Aorta (tissue), 5 donors: Measurements from ENCODE around the gene NOTCH1. TPM values are rescaled to one million over a fixed set of nuclear protein-coding genes. Genes with fewer than 3 reads are reported as not detected.

ENCODE experiments used
- ATAC-seq: fragments of 200-7000 bp; cut with Tn5 transposase; one replicate; pipeline ENCODE4 v1.9.1; 2022; ENCODE audit warnings: moderate library complexity; ENCODE audit not compliant: low FRiP score
- DNase-seq, 2 donors: peaks; one replicate each; pipeline ENCODE4 v3.0.0-alpha.2; 2020
- H3K27ac ChIP-seq, 2 donors: one replicate each; pipeline ENCODE4 v1.5.1; 2013; ENCODE audit warnings: low read length in 2 of 2, mild to moderate bottlenecking in 2 of 2, moderate library complexity in 2 of 2, control low read depth in 1 of 2, inconsistent platforms in 1 of 2, low read depth in 1 of 2
- H3K27me3 ChIP-seq, 2 donors: one replicate each; pipeline ENCODE4 v1.6.1; 2013; ENCODE audit warnings: control low read depth in 1 of 2, low read length in 1 of 2, mild to moderate bottlenecking in 1 of 2, moderate library complexity in 1 of 2; ENCODE audit not compliant: insufficient read depth in 2 of 2, control insufficient read depth in 1 of 2
- H3K36me3 ChIP-seq, 2 donors: one replicate each; pipeline ENCODE4 v1.6.1; 2013; ENCODE audit warnings: control low read depth in 1 of 2, low read length in 1 of 2, mild to moderate bottlenecking in 1 of 2; ENCODE audit not compliant: insufficient read depth in 2 of 2, control insufficient read depth in 1 of 2
- H3K4me1 ChIP-seq, 2 donors: one replicate each; pipeline ENCODE4 v1.6.1; 2013; ENCODE audit warnings: low read length in 2 of 2, control low read depth in 1 of 2, mild to moderate bottlenecking in 1 of 2, moderate library complexity in 1 of 2; ENCODE audit not compliant: insufficient read depth in 2 of 2, control insufficient read depth in 1 of 2
- H3K4me3 ChIP-seq, 2 donors: one replicate each; pipeline ENCODE4 v1.5.1; 2013; ENCODE audit warnings: low read length in 2 of 2, control low read depth in 1 of 2, mild to moderate bottlenecking in 1 of 2
- H3K9me3 ChIP-seq: one replicate; pipeline ENCODE4 v1.6.1; 2013; ENCODE audit warnings: mild to moderate bottlenecking, low read length; ENCODE audit not compliant: control insufficient read depth
- WGBS, 2 donors: extraction: QIAGEN DNeasy Blood & Tissue Kit; methylation state at CpG; one replicate each; pipeline ENCODE4 v1.1.7; 2013; 5-methylcytosine and 5-hydroxymethylcytosine counted together
- intact Hi-C, 2 donors: fragments of 100-400 bp; cut with DNase I; formaldehyde crosslinking; loops; one replicate each; pipeline versions ENCODE4 v1.14.2 to v1.15.0; 2022
- polyA plus RNA-seq, 2 donors: library from polyadenylated mRNA; stranded (reverse); fragments of 200-250 nt; gene quantifications; one replicate each; pipeline ENCODE4 v1.2.3, GENCODE V29; 2013
- total RNA-seq, 2 donors: library from RNA; stranded (reverse); fragmentation: NEBNext Ultra II Directional; extraction: Animal tissue kit (Norgen Biotek cat#: 25700); gene quantifications; one replicate each; pipeline ENCODE4 v1.2.1, GENCODE V29; 2021
- donor health status: healthy with polysubstance abuse.
- donor health status: Bipolar disorder and iron deficiency.
- donor health status: DM: no; HTN: no; CAD: no.
- donor health status: DM: no; HTN: no; CAD: no.
- donor health status: DM: yes; HTN: yes; CAD: no.

Gene NOTCH1
- total and polyA plus RNA-seq, 4 donors, result 3.1 to 81.6 (median 27.9) TPM

- 58 to 63% methylated on average over 21 to 22 of the region's 22 CpGs for WGBS, 2 donors
- ATAC-seq (no peak), DNase-seq (no peak)
- Histone ChIP-seq H3K36me3 (no peaks in the 10 kb centered on the region), H3K4me1 (no peaks in the 10 kb centered on the region), H3K27ac (no peak overlapping the region), H3K4me3 (no peak overlapping the region), H3K27me3 (no peaks in the 10 kb centered on the region), H3K9me3 (no peaks in the 10 kb centered on the region)
- intact Hi-C loops, result no loop called here
These were observed 42.3 kb upstream of the NOTCH1 start for GRCh38 chr9:136587944-136588662.

DNA sequence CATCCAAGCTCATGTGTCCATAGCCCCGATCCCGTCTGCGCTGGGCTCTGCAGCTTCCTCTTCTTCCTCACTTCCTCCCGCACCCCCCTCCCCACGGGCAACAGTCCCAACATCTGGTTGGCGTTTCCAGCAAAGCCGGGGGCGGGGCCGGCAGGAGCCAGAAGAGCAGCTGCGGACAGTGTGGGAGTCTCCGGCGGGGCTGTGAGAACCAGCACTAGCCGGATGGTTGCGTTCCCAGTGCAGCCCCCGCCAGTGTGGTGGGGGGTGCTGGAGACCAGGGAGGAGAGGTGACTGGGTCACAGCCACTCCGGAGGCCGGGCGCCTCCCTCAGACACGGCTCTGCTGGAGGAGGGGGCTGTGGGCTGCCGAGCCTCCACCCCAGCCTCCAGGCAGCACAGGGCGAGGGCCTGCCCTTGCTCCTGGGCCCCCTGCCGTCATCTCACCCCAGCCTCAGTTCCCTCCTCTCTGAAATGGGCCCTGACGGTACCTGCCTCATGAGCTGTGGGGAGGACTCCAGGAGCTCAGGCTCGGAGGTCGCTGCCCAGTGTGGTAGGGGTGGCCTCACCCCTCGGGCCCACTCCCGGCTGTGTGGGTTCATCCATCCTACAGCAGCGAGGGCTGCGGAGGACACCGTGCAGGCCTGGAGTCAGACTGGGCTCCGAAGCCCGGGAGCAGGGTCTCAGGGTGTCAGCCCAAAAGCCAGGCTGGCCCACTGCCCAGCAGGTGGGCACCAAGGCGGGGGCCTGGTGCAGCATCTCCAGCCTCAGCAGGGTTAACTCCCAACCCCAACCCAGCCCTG lies 41.5 kb upstream of the NOTCH1 start:
- Histone ChIP-seq H3K27me3 (no peaks in the 10 kb centered on the region), H3K4me3 (no peak overlapping the region), H3K27ac (no peak overlapping the region), H3K9me3 (no peaks in the 10 kb centered on the region), H3K4me1 (no peaks in the 10 kb centered on the region), H3K36me3 (no peaks in the 10 kb centered on the region)
- 42 to 44% methylated on average over 32 to 33 of the region's 33 CpGs for WGBS, 2 donors
- intact Hi-C loops, result no loop called here
- DNase-seq (peak in 1 of 2 donors; percentile 86), ATAC-seq (no peak)

DNA sequence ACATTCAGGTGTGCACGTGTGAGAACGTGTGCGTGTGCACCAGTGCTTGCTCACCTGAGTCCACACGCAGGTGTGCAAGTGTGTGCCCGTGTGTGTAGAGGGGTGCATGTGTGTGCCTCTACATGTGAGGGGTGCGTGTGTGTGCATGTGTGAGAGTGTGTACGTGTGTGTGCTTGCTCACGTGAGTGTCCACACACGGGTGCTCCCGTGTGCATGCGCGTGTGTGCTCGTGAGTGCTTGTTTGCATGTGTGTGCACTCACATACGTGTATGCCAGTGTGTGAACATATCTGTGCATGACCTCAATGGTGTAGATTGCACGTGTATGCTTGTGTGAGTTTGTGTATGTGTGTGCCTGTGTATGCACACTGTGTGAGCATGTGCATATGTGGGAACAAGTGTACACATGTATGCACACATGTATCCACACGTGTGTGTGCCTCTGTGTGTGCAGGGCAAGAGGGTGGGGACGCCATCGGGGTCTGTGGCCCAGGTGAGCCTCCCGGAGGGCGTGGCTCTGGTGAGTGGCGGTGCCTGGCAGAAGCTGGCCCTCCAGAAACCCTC lies 40.6 kb upstream of the NOTCH1 start:
- H3K4me1 ChIP-seq, result no peaks in the 10 kb centered on the region
- intact Hi-C loops, result no loop called here

GRCh38 chr9:136585531-136586120 lies 39.8 kb upstream of the NOTCH1 start:
- H3K36me3 ChIP-seq, result no peaks in the 10 kb centered on the region
- H3K4me3 ChIP-seq, result no peak overlapping the region
- H3K27ac ChIP-seq, result no peak overlapping the region
- no peaks in the 10 kb centered on the region for H3K4me1 ChIP-seq
- intact Hi-C loops, result no loop called here
- ATAC-seq (no peak), DNase-seq (no peak)
- no peaks in the 10 kb centered on the region for H3K9me3 ChIP-seq
- H3K27me3 ChIP-seq, result no peaks in the 10 kb centered on the region
- 87 to 88% methylated on average over 16 of the region's 16 CpGs for WGBS, 2 donors

More for the DNA sequence above, 40.6 kb upstream of the NOTCH1 start:
- Histone ChIP-seq H3K4me3 (no peak overlapping the region), H3K27ac (no peak overlapping the region), H3K9me3 (no peaks in the 10 kb centered on the region), H3K36me3 (no peaks in the 10 kb centered on the region), H3K27me3 (no peaks in the 10 kb centered on the region)
- 86 to 88% methylated on average over 21 of the region's 21 CpGs for whole genome bisulfite sequencing, 2 donors
- ATAC-seq (no peak), DNase-seq (no peak)

DNA sequence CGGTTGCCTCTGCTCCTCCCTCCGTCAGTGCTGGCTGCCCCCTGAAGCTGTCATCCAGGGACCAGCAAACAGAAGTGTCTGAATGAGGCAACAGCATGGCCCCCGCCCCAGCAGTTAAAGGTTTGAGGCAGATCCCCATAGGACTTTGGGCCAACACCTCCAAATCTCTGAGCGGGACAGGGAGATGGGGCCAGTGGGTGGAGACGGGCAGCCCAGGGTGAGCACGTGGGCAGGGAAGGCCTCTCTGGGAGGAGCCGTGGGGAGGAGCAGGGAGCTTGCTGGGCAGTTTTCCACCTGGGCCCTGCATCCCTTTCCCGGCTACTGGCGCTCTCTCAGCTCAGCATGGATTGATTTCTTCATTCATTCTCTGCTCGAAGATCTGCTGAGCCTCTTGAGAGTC lies 39.1 kb upstream of the NOTCH1 start:
- H3K4me3 ChIP-seq, result no peak overlapping the region
- intact Hi-C loops, result no loop called here
- DNase-seq, result no peak
- H3K27me3 ChIP-seq, result no peaks in the 10 kb centered on the region
- H3K9me3 ChIP-seq, result no peaks in the 10 kb centered on the region
- H3K36me3 ChIP-seq, result no peaks in the 10 kb centered on the region
- no peaks in the 10 kb centered on the region for H3K4me1 ChIP-seq
- no peak overlapping the region for H3K27ac ChIP-seq
- peak; percentile 50 for ATAC-seq
- 54 to 56% methylated on average over 10 of the region's 10 CpGs for WGBS, 2 donors

GRCh38 chr9:136584401-136584932 lies 38.6 kb upstream of the NOTCH1 start:
- intact Hi-C loops, result no loop called here
- no peak overlapping the region for H3K27ac ChIP-seq
- no peaks in the 10 kb centered on the region for H3K27me3 ChIP-seq
- no peaks in the 10 kb centered on the region for H3K36me3 ChIP-seq
- no peak for DNase-seq
- H3K9me3 ChIP-seq, result no peaks in the 10 kb centered on the region
- H3K4me3 ChIP-seq, result no peak overlapping the region
- 82 to 84% methylated on average over 20 to 23 of the region's 23 CpGs for WGBS, 2 donors
- H3K4me1 ChIP-seq, result no peaks in the 10 kb centered on the region
- ATAC-seq, result no peak

GRCh38 chr9:136582977-136583735 lies 37.3 kb upstream of the NOTCH1 start:
- no peak for DNase-seq
- Histone ChIP-seq H3K36me3 (no peaks in the 10 kb centered on the region), H3K27ac (no peak overlapping the region), H3K27me3 (no peaks in the 10 kb centered on the region), H3K4me1 (no peaks in the 10 kb centered on the region), H3K4me3 (no peak overlapping the region), H3K9me3 (no peaks in the 10 kb centered on the region)
- no peak for ATAC-seq
- intact Hi-C loops, result no loop called here
- 58 to 61% methylated on average over 11 of the region's 11 CpGs for WGBS, 2 donors
